Osteoblast (primary cell): ENCODE results near the gene GPR65. TPM values are rescaled to one million over a fixed set of nuclear protein-coding genes. Genes with fewer than 3 reads are reported as not detected.

ENCODE experiments used
- DNase-seq: peaks from one replicate; pipeline ENCODE4 v3.0.0; 2011; ENCODE audit warnings: low spot score, mixed read lengths; ENCODE audit not compliant: insufficient read length; ENCODE audit errors: missing footprints
- H2AFZ ChIP-seq: 2 replicates; pipeline ENCODE4 v1.6.0; 2011; ENCODE audit warnings: mild to moderate bottlenecking, low read length
- H3K27ac ChIP-seq: 2 replicates; pipeline ENCODE4 v1.5.1; 2011; ENCODE audit warnings: mild to moderate bottlenecking, low read depth, low read length, moderate library complexity
- H3K27me3 ChIP-seq: 2 replicates; pipeline ENCODE4 v1.6.0; 2012; ENCODE audit warnings: mild to moderate bottlenecking, control low read depth, inconsistent platforms, low read length, moderate library complexity; ENCODE audit not compliant: insufficient read depth
- H3K36me3 ChIP-seq: 2 replicates; pipeline ENCODE4 v1.5.1; 2011; ENCODE audit warnings: mild to moderate bottlenecking, low read length, control low read depth, moderate library complexity; ENCODE audit not compliant: insufficient read depth
- H3K4me1 ChIP-seq: 2 replicates; pipeline ENCODE4 v1.5.1; 2011; ENCODE audit warnings: mild to moderate bottlenecking, low read length, control low read depth, moderate library complexity; ENCODE audit not compliant: insufficient read depth
- H3K4me2 ChIP-seq: 2 replicates; pipeline ENCODE4 v1.6.0; 2011; ENCODE audit warnings: mild to moderate bottlenecking, low read length; ENCODE audit not compliant: insufficient read depth
- H3K4me3 ChIP-seq: fragments of 200-600 bp; sonication (generic); 3 replicates; pipeline ENCODE4 v1.5.1; 2012; ENCODE audit warnings: mild to moderate bottlenecking, low read length, inconsistent platforms; ENCODE audit not compliant: insufficient read depth
- H3K79me2 ChIP-seq: 2 replicates; pipeline ENCODE4 v1.6.0; 2012; ENCODE audit warnings: mild to moderate bottlenecking, low read length, control low read depth, inconsistent platforms; ENCODE audit not compliant: insufficient read depth
- H3K9me3 ChIP-seq: 2 replicates; pipeline ENCODE4 v1.5.1; 2011; ENCODE audit warnings: low read depth, low read length, control low read depth
- H4K20me1 ChIP-seq: 2 replicates; pipeline ENCODE4 v1.6.0; 2012; ENCODE audit warnings: mild to moderate bottlenecking, low read length, control low read depth; ENCODE audit not compliant: insufficient read depth
- CTCF ChIP-seq: IDR thresholded peaks from 2 replicates; pipeline ENCODE4 v1.5.1; 2011; ENCODE audit warnings: mild to moderate bottlenecking, low read depth, low read length, moderate library complexity; ENCODE audit errors: extremely low read depth
- total RNA-seq: library from RNA; depleted of rRNA; stranded (reverse); fragments of >200 nt; gene quantifications from 2 replicates; pipeline ENCODE4 v1.2.3, GENCODE V29; 2012

The GPR65 gene
- total RNA-seq, 1 donor, result under 0.01 TPM

- no peaks in the 10 kb centered on the region for H4K20me1 ChIP-seq
- H3K4me2 ChIP-seq, result no peak overlapping the region
- no peaks in the 10 kb centered on the region for H3K27me3 ChIP-seq
- H2AFZ ChIP-seq, result peak overlapping the region; percentile 70
- no peak for DNase-seq
- no peak overlapping the region for H3K4me3 ChIP-seq
- no peaks in the 10 kb centered on the region for H3K9me3 ChIP-seq
- H3K27ac ChIP-seq, result no peak overlapping the region
- no peak for TF ChIP-seq CTCF
- no peaks in the 10 kb centered on the region for H3K79me2 ChIP-seq
- H3K4me1 ChIP-seq, result peaks cover 18% of the 10 kb centered on the region
- H3K36me3 ChIP-seq, result no peaks in the 10 kb centered on the region
Measured at GRCh38 chr14:87995500-87996290, 9.2 kb upstream of the GPR65 start.

GRCh38 chr14:87996291-87996592, 8.7 kb upstream of the GPR65 start:
- H3K4me3 ChIP-seq, result no peak overlapping the region
- H2AFZ ChIP-seq, result no peak overlapping the region
- H3K27me3 ChIP-seq, result no peaks in the 10 kb centered on the region
- no peak overlapping the region for H3K4me2 ChIP-seq
- H3K9me3 ChIP-seq, result no peaks in the 10 kb centered on the region
- no peaks in the 10 kb centered on the region for H3K36me3 ChIP-seq
- no peak overlapping the region for H3K27ac ChIP-seq
- peaks cover 18% of the 10 kb centered on the region for H3K4me1 ChIP-seq
- no peaks in the 10 kb centered on the region for H3K79me2 ChIP-seq
- no peak for TF ChIP-seq CTCF
- H4K20me1 ChIP-seq, result no peaks in the 10 kb centered on the region
- no peak for DNase-seq

- no peaks in the 10 kb centered on the region for H3K9me3 ChIP-seq
- no peak overlapping the region for H3K27ac ChIP-seq
- H3K4me3 ChIP-seq, result no peak overlapping the region
- no peak overlapping the region for H2AFZ ChIP-seq
- H3K36me3 ChIP-seq, result no peaks in the 10 kb centered on the region
- no peaks in the 10 kb centered on the region for H3K79me2 ChIP-seq
- no peak overlapping the region for H3K4me2 ChIP-seq
- no peaks in the 10 kb centered on the region for H3K27me3 ChIP-seq
- no peak for DNase-seq
- H4K20me1 ChIP-seq, result no peaks in the 10 kb centered on the region
- TF ChIP-seq CTCF, result no peak
- peaks cover 7% of the 10 kb centered on the region for H3K4me1 ChIP-seq
Measured at GRCh38 chr14:87998482-87998881, 6.5 kb upstream of the GPR65 start.

- Histone ChIP-seq H3K4me2 (no peak overlapping the region), H3K27me3 (no peaks in the 10 kb centered on the region), H3K27ac (no peak overlapping the region), H3K4me3 (no peak overlapping the region), H2AFZ (no peak overlapping the region), H3K79me2 (no peaks in the 10 kb centered on the region), H3K36me3 (no peaks in the 10 kb centered on the region), H3K9me3 (no peaks in the 10 kb centered on the region), H3K4me1 (peaks cover 5% of the 10 kb centered on the region), H4K20me1 (no peaks in the 10 kb centered on the region)
- DNase-seq, result no peak
- no peak for TF ChIP-seq CTCF
Measured at GRCh38 chr14:87999277-87999676, 5.7 kb upstream of the GPR65 start.
